VCaP (cell line): Measurements from ENCODE around the gene TMEM108.

Experiments
- H3K27ac ChIP-seq: fragments of 450-650 bp; 2 replicates; pipeline ENCODE4 v1.5.1; 2017
- CTCF ChIP-seq: fragments of 450-650 bp; conservative IDR thresholded peaks from 2 replicates; pipeline ENCODE4 v1.5.1; 2017; ENCODE audit warnings: mild to moderate bottlenecking, moderate library complexity

The TMEM108 gene

DNA sequence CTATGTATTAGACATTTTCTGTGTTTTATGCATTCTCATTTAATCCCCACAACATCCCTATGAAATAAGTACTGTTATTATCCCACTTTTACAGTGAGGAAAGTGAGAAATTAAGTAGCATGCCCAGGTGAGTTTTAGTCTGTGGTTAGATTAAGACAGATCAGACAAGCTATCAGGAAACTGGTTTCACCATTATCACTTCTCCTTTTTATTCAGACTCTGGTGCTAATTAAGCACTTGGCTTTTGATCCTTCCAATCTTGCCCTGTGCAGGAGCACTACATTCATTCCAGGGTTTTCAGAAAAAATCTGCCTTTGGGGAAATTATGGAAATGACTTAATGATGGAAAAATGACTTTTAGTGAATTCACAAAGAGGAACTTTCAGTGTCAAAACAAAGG, 115.2 kb downstream of the TMEM108 start:
- no peak overlapping the region for H3K27ac ChIP-seq
- TF ChIP-seq CTCF: no peak

DNA sequence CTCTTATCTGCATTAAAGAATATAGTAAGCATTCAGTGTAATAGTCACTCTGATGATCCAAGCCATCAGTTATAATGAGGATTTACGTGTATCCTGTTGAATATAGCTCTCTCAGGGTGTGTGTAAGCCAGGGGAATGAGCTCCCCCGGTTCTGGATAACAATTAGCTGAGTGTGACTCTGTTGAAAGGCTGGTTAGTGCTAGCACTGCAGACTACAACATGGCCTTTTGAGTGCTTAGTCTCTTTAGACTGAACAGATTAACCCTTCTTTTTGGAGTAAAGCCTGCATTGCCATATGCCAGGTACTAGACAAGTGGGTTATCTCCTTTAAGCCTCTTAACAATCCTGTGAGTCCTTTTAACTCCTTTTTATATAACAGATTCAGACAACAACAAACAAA, 119.5 kb downstream of the TMEM108 start:
- TF ChIP-seq CTCF: no peak
- H3K27ac ChIP-seq: no peak overlapping the region

GRCh38 chr3:133158686-133159085, 120.5 kb downstream of the TMEM108 start:
- no peak overlapping the region for H3K27ac ChIP-seq
- TF ChIP-seq CTCF: no peak

DNA sequence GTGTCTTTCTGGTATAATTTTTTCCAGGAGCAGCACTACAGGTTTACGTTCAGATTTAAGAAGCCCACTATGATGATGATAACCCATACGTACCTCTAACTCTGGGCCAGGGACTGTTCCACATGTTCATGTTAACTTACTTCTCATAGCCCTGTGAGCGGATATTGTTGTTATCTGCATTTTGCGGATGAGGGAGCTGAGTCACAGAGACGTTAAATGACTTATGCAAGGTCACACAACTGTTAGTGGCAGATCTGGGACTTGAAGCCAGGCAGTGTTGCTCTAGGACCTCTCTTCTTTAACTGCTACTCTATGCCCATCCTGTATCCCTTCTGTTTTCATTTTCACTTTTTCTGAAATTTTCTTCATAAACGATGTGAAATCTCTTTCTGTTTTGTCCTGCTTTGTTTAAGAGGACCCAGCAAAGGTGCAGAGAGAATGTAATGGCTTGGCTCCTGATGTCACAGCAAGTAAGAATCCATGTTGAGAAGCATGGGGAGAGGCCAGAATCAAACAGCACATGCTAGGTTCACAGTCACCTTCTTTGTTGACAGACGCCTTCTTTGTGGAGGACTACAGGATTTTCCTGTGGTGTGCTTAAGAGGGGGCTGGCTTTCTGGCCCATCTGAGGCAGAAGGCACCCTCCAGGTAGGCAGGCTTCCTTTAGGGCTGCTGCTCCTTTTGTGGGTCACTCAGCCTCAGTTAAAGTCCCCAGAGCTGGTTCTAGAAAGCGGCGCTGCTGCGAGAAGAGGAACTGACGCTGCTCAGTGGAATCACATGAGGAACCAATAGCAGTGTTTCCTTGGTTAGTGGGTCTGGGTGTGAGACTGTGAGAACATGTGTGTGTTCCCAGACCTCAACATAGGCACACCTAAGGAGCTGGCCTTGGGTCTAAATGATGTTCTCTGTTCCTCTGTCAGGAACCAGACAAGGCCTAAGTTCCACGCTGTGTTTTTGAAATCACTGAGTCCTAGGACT, 121.6 kb downstream of the TMEM108 start:
- no peak for TF ChIP-seq CTCF
- no peak overlapping the region for H3K27ac ChIP-seq

- TF ChIP-seq CTCF: no peak
- H3K27ac ChIP-seq: no peak overlapping the region
These were observed 123.5 kb downstream of the TMEM108 start for GRCh38 chr3:133161656-133162055.

DNA sequence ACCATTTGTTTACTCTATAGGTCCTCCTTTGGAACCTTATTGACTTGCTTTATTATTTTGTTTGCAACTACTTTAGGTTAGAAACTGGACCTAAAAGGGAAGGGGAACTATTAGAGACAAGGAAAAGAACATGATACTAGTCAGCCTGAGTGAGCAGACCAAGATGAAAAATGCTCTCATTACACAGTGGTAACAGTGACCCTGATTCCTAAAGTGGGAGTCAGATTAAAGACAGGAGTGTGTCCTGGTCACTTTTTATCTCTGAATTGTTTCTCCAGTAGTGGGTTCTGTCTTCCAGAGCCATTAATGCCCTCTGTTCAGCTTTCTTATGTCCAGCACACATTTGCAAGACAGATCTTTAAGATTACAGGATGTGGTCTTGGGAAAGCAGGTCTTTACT, 124.1 kb downstream of the TMEM108 start:
- no peak for TF ChIP-seq CTCF
- no peak overlapping the region for H3K27ac ChIP-seq

DNA sequence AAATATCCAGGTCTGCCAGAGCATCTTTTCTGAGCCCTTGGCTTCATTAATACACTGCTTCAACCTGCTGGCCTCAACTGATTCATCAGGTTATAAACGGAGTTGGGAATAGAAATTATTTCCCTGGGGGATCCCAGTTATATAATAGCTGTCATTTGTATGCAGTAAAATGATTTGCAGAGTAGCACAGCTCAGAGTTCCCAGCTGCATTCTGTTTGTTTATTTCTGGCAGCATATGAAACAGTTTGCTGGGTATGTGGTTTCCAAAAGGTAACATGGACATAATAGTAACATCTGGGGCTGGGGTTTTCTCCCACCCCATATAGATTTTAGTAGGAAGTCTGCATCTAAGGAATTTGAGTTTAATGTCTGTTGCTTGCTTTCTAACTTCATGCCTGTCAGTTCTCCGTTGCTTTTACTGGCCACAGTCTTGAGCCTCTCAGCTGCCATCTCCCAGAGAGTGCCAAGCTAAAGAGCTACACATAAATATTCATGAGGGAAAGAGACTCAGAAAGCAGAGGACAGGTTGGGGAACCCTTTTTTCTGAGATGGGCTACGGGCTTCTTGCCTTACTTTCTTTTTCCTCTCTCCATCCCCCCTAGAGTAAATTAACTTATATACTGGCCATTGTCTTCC, 124.6 kb downstream of the TMEM108 start:
- no peak overlapping the region for H3K27ac ChIP-seq
- no peak for TF ChIP-seq CTCF
